GM06990 (cell line): Measurements from ENCODE around the gene KLHL25.
"Not testable (repeated sequence)": the region's sequence is repeated elsewhere in the genome, so short reads cannot be mapped to it uniquely, and the experiment has no call there.

Experiments
- DNase-seq: peaks from one replicate; pipeline ENCODE4 v3.0.0-alpha.2; 2011; ENCODE audit not compliant: insufficient read length; ENCODE audit errors: extremely low read depth
- H3K27me3 ChIP-seq: replicated peaks from 2 replicates; pipeline ENCODE4 v1.6.0; 2011; ENCODE audit warnings: low read length; ENCODE audit not compliant: control insufficient read depth, insufficient read depth
- H3K36me3 ChIP-seq: 2 replicates; pipeline ENCODE4 v1.5.1; 2011; ENCODE audit warnings: low read length; ENCODE audit not compliant: control insufficient read depth, insufficient read depth
- H3K4me3 ChIP-seq: replicated peaks from 2 replicates; pipeline ENCODE4 v1.5.1; 2011; ENCODE audit warnings: low read depth, mild to moderate bottlenecking, control low read depth, low read length
- TF ChIP-seq, protein P1 (sequence below): IDR thresholded peaks from 2 replicates; pipeline ENCODE4 v1.5.1; 2011; ENCODE audit warnings: low read length, control low read depth, mild to moderate bottlenecking, inconsistent platforms; ENCODE audit not compliant: insufficient read depth, poor library complexity, severe bottlenecking

Gene KLHL25

DNA sequence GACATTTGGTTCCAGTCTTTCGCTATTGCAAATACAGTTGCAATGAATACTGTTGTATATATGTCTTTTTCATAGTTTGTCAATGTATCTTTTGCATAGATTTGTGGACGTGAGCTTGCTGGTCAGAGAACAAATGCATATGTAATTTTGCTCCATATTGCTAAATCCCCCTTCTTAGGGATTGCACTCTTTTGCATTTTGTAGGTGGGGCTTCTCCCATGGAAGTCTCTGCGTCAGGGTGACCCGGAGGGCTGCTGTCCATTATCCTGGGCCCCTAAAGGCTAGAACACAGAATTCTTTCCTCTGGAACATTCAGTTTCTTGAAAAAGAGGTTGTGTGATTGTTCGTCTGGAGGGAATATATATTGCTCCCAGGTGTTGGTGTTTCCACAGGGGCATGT, 25.2 kb upstream of the KLHL25 start:
- Histone ChIP-seq H3K27me3 (no peaks in the 10 kb centered on the region), H3K36me3 (no peaks in the 10 kb centered on the region), H3K4me3 (no peak overlapping the region)
- TF ChIP-seq, protein P1, sequence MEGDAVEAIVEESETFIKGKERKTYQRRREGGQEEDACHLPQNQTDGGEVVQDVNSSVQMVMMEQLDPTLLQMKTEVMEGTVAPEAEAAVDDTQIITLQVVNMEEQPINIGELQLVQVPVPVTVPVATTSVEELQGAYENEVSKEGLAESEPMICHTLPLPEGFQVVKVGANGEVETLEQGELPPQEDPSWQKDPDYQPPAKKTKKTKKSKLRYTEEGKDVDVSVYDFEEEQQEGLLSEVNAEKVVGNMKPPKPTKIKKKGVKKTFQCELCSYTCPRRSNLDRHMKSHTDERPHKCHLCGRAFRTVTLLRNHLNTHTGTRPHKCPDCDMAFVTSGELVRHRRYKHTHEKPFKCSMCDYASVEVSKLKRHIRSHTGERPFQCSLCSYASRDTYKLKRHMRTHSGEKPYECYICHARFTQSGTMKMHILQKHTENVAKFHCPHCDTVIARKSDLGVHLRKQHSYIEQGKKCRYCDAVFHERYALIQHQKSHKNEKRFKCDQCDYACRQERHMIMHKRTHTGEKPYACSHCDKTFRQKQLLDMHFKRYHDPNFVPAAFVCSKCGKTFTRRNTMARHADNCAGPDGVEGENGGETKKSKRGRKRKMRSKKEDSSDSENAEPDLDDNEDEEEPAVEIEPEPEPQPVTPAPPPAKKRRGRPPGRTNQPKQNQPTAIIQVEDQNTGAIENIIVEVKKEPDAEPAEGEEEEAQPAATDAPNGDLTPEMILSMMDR: no peak
- no peak for DNase-seq

DNA sequence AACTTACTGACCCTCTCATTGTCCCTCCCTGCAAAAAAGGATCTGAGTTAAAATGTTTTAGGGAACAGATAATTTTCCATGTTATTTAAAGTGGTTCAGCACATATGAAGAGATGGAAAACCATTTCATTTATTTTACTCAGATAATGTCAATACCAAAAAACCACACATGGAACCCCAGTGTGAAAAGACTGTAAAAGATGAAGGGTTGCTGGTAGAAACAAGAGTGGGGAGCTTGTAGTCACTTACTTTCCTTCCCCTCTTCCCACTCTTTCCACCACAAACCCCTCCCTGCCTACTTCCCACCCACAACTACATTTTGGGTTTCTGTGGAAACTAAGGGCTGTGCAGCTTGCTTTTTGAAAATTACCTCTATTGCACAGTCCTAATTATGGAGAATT, 18.5 kb upstream of the KLHL25 start:
- Histone ChIP-seq H3K36me3 (no peaks in the 10 kb centered on the region), H3K27me3 (no peaks in the 10 kb centered on the region), H3K4me3 (no peak overlapping the region)
- TF ChIP-seq, protein P1: no peak
- no peak for DNase-seq

DNA sequence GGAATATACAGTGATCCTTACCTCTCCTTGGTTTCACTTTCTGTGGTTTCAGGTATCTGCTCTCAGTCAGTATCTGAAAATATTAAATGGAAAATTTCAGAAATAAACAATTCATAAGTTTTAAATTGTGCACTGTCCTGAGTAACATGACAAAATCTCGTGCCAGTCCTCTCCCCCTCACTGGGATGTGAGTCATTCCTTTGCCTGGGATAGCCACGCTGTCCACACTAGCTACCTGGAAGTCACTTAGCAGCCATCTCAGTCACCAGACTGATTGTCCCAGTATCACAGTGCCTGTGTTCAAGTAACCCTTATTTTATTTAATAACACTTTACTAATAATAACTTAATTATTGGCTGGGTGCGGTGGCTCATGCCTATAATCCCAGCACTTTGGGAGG, 15.3 kb upstream of the KLHL25 start:
- no peak overlapping the region for H3K4me3 ChIP-seq
- DNase-seq: no peak
- TF ChIP-seq, protein P1: no peak
- H3K36me3 ChIP-seq: no peaks in the 10 kb centered on the region
- H3K27me3 ChIP-seq: no peaks in the 10 kb centered on the region

DNA sequence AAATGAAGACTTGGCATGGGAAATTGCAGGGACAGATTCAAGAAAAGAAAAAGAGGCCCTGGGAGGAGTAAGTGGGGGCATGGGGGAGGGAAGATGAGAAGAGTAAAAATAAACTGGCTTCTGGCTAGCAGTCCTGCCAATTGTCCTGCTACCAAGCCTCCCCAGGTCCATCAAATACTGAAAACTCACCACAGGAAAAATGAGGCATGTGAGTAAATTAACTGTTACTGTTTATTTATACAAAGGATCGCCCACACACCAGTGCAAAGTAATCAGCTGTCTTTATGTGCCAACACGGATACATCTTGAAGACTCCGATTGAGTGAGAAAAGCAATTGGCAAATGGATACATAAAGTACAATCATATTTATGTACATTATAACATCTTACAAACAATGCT, 10.7 kb upstream of the KLHL25 start:
- TF ChIP-seq, protein P1: no peak
- Histone ChIP-seq H3K4me3 (no peak overlapping the region), H3K27me3 (no peaks in the 10 kb centered on the region), H3K36me3 (no peaks in the 10 kb centered on the region)
- DNase-seq: no peak

DNA sequence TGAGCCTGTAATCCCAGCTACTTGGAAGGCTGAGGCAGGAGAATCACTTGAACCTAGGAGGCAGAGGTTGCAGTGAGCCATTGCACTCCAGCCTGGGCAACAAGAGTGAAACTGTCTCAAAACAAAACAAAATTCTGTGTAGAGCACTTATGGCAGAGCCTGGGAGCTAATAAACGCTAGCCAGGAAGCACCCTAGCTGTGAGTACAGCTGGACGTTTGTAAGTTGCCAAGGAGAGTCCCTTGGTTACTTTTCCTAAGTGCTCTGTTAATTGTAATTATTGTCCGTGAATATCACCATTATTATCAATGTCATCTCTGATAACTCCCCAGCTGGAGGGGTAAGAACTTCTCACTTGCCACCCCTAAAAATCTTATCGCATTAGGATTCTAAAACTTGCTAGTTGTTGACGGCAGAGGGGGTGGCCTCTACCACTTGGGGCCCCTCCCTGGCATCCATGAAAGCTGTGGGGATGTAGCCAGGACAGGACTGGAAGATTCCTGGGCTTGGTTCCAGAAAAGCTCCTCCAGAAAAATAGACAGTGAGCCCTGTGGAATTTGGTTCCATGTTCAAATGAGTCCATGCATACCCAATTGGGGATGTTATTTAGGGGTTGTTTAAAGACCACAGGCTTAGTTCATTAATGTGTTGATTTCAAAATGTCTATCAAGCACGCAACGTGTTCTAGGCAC, 9.9 kb upstream of the KLHL25 start:
- Histone ChIP-seq H3K4me3 (no peak overlapping the region), H3K27me3 (no peaks in the 10 kb centered on the region), H3K36me3 (no peaks in the 10 kb centered on the region)
- no peak for DNase-seq
- TF ChIP-seq, protein P1: no peak

DNA sequence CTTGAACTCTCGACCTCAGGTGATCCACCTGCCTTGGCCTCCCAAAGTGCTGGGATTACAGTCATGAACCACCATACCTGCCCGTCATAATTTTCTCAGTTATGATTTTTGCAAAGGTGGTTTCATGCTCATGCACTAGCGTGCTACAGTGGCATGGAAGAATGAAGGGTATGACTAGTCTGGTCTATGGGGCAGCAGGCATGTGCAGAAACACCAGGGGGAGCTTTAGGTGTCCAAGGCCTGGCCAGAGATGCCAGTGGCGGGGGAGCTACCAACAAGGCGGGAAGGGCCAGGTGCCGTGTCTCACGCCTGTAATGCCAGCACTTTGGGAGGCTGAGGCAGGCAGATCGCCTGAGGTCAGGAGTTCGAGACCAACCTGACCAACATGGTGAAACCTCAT, 7.9 kb upstream of the KLHL25 start:
- H3K4me3 ChIP-seq, DNase-seq, H3K27me3 ChIP-seq, H3K36me3 ChIP-seq: not testable (repeated sequence)
- TF ChIP-seq, protein P1: peak; percentile 37
